Calu3 (cell line): ENCODE data around the gene OR4D10. TPM values are rescaled to one million over a fixed set of nuclear protein-coding genes. Genes with fewer than 3 reads are reported as not detected.

Source experiments
- BruUV-seq: library from RNA; stranded (reverse); fragments of 400-500 nt; replicated peaks from 2 replicates; lab custom pipeline; 2021; lab: Mats Ljungman, UMichigan
- CTCF ChIA-PET: fragments of 300-600 bp; sonication (Branson Sonifier 250); formaldehyde crosslinking; loops from one replicate; lab custom pipeline; 2022; ENCODE audit warnings: antibody characterized with exemption; lab: Charles Lee
- DNase-seq: peaks from one replicate; pipeline ENCODE4 v3.0.0; 2022
- H3K27ac Mint-ChIP-seq: one replicate; pipeline ENCODE4 v1.8.0; 2022; ENCODE audit warnings: mixed read lengths; ENCODE audit not compliant: unreplicated experiment
- H3K27me3 Mint-ChIP-seq: one replicate; pipeline ENCODE4 v1.8.0; 2022; ENCODE audit warnings: mixed read lengths; ENCODE audit not compliant: unreplicated experiment
- H3K36me3 Mint-ChIP-seq: one replicate; pipeline ENCODE4 v1.8.0; 2022; ENCODE audit warnings: mild to moderate bottlenecking, moderate library complexity, mixed read lengths; ENCODE audit not compliant: insufficient read depth, unreplicated experiment
- H3K4me1 Mint-ChIP-seq: one replicate; pipeline ENCODE4 v1.8.0; 2022; ENCODE audit warnings: mild to moderate bottlenecking, low read depth, mixed read lengths; ENCODE audit not compliant: unreplicated experiment
- H3K4me3 Mint-ChIP-seq: one replicate; pipeline ENCODE4 v1.8.0; 2022; ENCODE audit warnings: mild to moderate bottlenecking, low read depth, moderate library complexity, mixed read lengths; ENCODE audit not compliant: unreplicated experiment
- H3K9me3 Mint-ChIP-seq: one replicate; pipeline ENCODE4 v1.8.0; 2022; ENCODE audit warnings: low read depth, mixed read lengths; ENCODE audit not compliant: unreplicated experiment
- CTCF ChIP-seq: fragments of 200-600 bp; IDR thresholded peaks from one replicate; pipeline ENCODE4 v1.8.0; 2022; ENCODE audit warnings: antibody characterized with exemption; ENCODE audit not compliant: unreplicated experiment
- intact Hi-C: fragments of 100-400 bp; cut with micrococcal nuclease; formaldehyde crosslinking; loops from one replicate; pipeline ENCODE4 v1.10.0; 2022; ENCODE audit not compliant: unreplicated experiment
- total RNA-seq: library from RNA; stranded (reverse); gene quantifications from 2 replicates; pipeline ENCODE4 v1.2.3, GENCODE V29; 2022

The OR4D10 gene
- total RNA-seq, 1 experiment from 2014 or later = not detected

- no peaks in the 10 kb centered on the region for H3K4me1 Mint-ChIP-seq
These were observed 50.4 kb downstream of the OR4D10 start for GRCh38 chr11:59523541-59523940.

GRCh38 chr11:59528711-59529110, 55.6 kb downstream of the OR4D10 start:
- no peak for DNase-seq
- Mint-ChIP-seq H3K4me3 (no peak overlapping the region), H3K4me1 (peaks cover 9% of the 10 kb centered on the region), H3K27ac (no peak overlapping the region), H3K9me3 (peaks cover 8% of the 10 kb centered on the region), H3K36me3 (no peaks in the 10 kb centered on the region), H3K27me3 (peaks cover 32% of the 10 kb centered on the region)
- BruUV-seq = no TSS peak
- CTCF ChIA-PET = no interaction called here
- TF ChIP-seq CTCF = no peak
- intact Hi-C loops = no loop called here

More at GRCh38 chr11:59523541-59523940, 50.4 kb downstream of the OR4D10 start:
- no peak for DNase-seq
- Mint-ChIP-seq H3K27ac (no peak overlapping the region), H3K4me3 (no peak overlapping the region), H3K27me3 (peaks cover 37% of the 10 kb centered on the region), H3K36me3 (no peaks in the 10 kb centered on the region), H3K9me3 (no peaks in the 10 kb centered on the region)
- intact Hi-C loops = no loop called here
- CTCF ChIA-PET = interaction anchor here (0.6 kb wide), 1 partner anchor 303 kb away, joined by 4 read pairs; no protein-coding TSS in a partner anchor
- no peak for TF ChIP-seq CTCF
- BruUV-seq = no TSS peak

Other genes starting within 250 kb of the OR4D10 start
- gene OR5AN1, start 114.4 kb upstream of the OR4D10 start, total RNA-seq = not detected in 2 replicates
- not detected in 2 replicates for gene OR5A2, start 46.9 kb upstream of the OR4D10 start, total RNA-seq
- gene OR5A1, start 36.8 kb upstream of the OR4D10 start, total RNA-seq = not detected in 2 replicates
- gene OR4D6, start 16.4 kb upstream of the OR4D10 start, total RNA-seq = not detected in 2 replicates
- not detected in 2 replicates for gene OR4D11, start 30.3 kb downstream of the OR4D10 start, total RNA-seq
- not detected in 2 replicates for gene OR4D9, start 38.2 kb downstream of the OR4D10 start, total RNA-seq
- gene OSBP, start 142.5 kb downstream of the OR4D10 start, total RNA-seq = 58.6 and 60.7 TPM in 2 replicates
- 56.9 and 59.8 TPM in 2 replicates for gene PATL1, start 195.7 kb downstream of the OR4D10 start, total RNA-seq
- gene OR10V1, start 240.5 kb downstream of the OR4D10 start, total RNA-seq = not detected in 2 replicates